Measurements from ENCODE around the gene RPL27A.

The RPL27A gene

DNA sequence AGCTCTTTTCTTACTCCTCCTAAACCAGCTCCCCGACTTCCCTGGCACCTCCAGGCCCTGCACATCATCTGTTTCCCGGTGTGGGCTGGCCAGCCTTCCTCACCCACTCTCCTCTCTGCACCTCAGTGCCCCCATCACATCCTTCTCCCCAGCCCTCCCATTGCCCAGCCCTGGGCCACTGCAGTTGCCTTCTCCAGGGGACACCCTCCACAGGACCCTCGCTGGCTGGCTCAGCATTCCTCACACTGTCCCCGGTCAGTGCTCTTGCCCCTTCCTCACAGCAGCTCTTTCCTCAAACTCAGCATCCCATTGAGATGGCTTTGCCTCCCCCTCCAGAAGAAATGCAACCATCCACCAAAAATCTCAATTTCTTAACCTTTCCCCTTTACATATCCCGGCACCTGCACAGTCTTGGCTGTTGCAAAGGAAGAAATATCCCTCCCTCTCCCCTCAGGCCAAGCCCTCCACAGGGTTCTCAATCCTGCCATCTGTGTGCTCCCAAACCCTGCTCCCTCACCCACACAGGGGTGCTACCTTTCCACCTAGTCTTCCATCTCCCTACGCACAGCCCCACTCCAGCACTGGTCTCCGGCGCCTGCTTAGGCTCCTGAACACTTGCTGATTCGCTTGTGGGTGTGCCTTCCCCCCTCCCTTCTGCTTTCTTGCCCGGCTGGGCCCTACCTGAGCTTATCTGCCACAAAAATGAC, 19.5 kb downstream of the RPL27A start:
- no peak for DNase-seq

DNA sequence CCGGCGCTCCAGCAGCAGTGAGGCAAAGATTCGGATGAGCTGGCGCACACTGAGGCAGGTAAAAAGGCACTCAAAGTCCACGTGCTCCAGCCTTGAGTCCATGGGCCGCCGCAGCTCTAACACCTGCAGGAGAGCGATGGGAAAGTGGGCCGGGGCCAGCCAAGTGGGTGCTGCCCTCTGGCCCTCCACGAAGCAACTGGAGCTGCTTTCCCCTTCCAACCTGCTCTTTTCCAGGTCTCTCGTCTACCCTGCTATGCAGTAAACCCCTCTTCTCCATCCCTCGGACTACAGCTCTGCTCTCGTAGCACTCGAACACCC, 20.0 kb downstream of the RPL27A start:
- no peak for DNase-seq

DNA sequence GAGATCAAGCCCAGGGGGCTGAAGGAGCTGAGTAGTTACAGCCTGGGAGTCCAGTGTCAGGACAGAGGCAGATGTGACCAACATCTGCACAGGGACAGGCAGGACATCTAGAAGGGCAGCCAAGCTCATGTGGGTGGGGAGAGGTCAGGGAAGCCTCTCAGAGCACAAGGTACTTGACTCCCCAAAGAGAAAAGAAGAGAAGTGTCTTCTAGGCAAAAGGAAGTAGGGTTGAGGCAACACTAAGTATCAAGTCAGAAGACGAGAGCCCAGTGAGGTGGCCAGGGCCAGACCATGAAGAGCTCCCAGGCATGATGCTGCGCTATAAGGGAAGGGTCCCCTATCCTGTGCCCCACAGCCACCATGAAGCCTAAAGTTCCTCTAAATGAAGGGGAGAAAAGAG, 21.5 kb downstream of the RPL27A start:
- no peak for DNase-seq

DNA sequence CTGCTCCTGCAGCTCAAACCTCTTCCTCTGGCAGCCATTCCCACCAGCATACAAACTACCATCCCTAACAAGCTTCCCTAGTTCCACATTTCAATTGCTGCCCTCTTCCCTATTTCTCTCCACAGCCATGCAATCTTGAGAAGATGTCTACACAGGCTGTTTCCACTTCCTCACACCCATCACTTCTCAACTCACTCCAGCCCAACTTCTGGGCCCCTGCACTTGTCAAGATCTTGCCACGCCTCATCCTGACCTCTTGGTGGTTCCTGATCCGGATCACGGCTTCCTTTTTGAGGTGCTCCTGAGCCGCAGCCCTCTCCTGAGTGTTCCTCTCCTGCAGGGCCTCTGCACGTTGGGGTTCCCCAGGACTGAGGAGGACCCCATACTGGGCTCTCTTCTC, 22.6 kb downstream of the RPL27A start:
- DNase-seq: no peak

DNA sequence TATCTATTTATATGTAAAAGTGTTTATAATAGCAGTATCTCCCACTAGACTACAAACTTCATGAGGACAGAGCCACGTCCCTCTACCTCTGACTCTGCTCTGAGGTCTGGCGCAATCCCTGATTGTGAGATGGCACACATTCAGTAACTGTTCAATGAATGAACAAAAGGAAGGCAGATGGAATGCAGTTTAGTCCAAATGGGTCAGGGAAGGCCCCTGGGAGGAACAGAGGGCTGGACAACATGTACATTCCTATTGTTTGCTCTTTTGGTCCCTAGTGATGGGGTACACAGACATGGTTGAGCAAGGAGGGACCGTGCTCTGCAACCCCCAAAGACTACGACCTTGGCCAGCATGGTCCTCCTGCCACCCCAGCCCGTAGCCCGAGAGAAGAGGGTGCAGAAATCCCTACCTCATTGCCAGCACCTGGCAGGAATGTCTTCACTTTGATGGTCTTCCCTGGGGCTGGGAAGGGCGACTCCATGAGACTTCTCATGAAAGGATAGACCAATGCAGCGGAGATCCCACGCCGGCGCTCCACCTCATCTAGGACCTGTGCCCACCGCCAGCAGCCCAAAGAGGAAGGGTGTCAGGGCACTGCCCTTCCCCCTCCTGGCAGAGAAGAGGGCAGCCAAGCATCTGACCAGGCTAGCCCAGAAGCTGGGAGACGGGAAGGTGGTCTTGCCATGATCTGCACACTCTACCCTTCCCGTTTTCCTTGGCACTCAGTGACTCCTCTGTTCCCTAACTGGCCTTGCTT, 24.3 kb downstream of the RPL27A start:
- DNase-seq: no peak

DNA sequence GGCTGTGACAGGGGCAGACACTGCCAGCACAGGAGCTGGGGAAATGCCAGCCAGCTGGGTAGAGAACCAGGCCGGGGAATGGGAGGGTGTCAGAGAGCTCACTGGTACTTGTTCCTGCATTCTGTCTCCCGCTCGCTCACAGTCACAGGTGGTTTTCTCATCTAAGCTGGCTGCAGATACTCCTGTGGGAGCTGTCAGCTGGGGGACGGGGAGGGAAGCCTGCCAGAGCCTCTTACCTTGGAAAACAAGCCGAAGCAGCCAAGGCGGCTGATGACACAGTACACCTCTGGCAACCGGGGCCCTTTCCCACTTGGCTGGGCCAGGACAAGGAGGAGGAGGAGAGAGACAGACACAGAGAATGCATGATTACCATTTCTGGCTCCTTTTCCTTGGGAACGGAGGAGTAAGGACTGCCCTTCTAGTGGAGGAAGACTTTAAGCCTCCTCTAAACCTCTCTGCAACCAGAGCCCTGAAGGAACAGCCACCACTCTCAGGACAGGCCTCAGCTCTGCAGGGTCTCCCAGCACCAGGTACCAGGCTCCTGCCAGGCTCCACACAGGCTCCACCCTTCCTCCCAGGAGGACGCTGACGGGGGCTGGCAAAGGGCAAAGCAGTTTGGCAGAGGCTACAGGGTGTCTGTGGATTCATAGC, 25.1 kb downstream of the RPL27A start:
- peak; percentile 67 for DNase-seq

DNA sequence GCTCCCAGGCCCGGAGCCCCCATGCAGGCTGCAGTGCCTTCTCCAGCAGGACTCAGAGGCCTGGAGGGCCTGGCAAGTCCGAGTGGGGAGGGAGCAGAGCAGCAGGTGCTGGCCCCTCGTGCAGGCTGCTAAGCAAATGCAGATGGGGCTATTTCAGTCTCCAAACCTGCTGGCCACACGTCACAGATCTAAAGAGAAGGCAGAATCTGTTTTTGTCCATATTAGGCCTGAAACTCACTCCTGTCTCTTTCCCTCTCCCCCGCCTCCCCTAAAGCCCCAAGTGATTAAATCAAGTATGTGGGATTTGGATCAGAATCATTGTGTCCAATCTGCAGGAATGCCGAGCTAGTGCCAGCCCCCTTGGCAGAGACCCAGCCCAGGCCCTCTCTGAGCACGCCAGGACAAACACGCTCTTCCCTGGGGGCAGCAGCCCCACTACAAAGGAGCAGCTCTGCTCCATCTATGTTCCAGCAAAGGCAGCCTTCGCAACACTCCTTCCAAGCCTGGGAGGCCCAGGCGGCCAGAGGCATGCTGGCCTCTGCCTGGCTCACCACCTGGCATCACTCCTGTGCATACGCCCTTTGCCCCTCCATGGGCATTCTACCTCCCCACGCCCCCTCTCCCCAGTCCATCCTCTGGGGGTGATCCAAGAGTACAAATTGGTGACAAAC, 26.5 kb downstream of the RPL27A start:
- peak; percentile 99 for DNase-seq

DNA sequence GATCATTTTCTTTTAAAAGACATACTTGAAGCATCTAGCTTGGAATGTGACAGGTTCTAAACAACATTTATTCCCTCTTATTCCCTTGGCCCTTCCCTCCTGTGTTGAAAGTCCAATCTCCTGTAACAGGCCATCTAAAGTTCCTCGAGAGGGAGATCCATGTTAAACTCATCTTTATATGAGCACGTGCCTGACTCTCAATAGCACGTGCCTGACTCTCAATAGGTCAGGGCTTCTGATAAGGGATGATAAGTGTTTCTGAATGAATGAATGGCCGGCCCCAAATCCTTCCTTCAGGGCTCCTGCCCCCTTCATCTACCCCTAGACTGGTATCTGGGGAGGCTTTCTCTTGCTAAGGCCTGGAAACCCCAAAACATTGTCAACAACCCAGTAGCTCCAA, 27.2 kb downstream of the RPL27A start:
- DNase-seq: no peak

DNA sequence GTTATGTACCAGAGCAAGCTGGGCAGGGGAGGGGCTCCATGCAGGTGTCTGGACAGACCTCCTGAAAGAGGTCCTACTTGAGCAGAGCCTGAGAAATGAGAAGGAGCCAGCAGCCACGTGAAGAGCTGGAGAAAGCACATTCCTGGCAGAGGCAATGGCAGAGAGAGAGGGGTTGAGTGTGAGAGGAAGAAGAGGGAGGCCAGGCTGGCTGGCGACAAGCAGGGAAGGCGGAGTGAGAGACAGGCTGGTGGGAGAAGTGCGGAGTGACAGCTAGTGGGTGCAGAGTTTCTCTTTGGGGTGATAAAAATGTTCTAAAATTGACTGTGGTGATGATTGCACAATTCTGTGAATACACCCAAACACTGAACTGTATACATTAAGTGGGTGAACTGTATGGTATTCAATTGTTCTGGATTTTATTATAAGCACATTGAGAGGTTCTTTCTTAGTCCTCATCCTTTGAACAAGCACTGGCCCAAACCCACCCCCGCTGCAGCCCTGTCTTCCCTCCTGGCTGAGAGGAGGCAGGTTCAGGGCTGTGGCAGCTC, 29.4 kb downstream of the RPL27A start:
- no peak for DNase-seq

DNA sequence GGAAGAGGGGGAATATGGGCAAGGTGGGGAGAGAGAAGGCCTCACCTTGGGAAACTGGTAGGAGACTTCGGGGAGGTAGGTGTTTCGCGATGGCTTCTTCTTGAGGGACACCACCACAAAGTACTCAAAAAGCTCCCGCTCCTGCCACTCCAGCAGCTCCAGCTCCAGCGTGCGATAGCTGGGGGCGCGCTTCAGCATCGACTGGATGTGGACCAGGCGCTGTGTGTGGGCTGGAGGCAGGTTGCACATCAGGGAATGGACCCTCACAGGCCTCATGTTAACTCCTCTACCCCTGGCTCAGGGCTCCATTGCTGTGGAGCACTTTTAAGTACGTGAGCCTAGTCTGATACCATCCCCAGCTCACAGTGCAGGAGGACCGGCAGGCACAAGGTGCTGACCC, 29.9 kb downstream of the RPL27A start:
- DNase-seq: no peak

DNA sequence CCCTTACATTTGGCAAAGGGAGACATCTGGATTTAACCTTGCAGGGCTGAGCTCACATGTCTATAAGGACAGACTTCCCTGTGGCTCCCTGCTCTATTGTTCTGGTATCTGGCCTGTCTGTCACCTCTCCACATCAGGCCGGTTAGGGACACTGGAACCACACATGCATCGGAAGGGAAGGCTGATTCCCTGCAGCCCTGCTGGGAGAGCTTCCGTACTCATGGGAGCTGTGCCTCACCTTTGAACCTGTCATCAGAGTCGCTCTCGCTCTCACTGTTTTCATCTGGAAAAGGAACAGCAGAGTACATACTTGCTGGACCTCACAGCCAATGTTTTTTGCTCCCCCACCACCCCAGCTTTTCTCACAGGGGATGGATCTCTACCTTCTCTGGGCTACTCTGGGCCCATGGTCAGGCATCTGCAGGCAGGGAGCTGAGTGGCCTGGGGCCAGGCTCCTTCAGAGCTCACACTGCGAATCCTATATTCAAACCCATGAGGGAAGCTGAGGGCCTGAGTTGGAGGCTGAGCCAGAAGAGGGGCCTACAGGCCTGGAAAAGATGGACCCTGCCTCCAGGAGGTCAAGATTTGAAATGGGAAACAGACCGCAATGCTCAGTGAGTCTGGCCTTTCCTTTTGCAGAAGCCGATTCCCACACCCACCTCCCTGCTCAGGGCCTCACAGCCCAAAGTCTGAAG, 31.3 kb downstream of the RPL27A start:
- DNase-seq: no peak

DNA sequence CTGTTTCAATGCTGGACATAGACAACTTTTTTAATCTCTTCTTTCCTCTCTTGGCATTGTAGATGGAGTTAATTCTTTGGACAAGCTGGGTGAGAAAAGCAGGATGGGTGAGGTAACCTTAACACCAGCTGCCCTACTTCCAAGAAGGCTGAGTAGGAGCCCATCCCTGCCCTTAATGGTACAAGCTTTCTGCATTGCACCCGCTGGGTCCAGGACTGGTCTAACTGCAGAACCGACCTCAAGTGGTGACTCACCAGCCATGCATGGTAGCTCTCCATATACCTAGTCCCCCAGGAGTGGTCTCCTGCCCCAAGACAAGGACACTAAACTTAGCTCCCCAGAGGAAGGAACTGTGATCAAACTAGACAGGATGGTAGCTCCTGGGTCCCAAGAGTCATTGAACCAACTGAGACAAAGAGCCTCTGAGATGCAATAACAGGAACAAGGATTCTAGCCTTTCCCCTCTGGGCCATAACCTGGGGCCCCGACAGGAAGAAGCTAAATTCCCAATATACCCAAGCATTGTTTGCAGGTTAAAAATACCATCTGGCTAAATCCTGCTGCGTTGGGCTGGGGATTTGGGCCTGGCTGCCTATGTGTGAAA, 32.1 kb downstream of the RPL27A start:
- no peak for DNase-seq

DNA sequence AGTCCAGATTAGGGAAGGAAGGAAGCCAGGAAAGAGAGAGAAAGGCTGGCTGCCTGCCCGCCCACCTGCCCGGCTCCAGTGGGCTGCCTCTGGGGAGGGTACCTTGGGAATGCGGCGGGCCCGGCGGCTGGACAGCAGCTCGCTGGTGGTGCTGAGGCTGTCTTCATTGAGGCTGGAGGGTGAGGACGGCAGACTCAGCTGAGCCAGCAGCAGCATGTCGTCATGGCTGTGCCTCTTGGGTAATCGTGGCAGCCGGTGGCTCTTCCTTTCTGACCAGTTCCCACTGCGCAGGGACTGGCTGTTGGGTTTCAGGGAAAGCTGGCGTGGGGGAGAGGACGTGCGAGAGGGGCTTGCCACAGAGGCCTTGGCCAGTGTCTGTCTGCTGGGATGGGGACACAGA, 32.9 kb downstream of the RPL27A start:
- DNase-seq: no peak

DNA sequence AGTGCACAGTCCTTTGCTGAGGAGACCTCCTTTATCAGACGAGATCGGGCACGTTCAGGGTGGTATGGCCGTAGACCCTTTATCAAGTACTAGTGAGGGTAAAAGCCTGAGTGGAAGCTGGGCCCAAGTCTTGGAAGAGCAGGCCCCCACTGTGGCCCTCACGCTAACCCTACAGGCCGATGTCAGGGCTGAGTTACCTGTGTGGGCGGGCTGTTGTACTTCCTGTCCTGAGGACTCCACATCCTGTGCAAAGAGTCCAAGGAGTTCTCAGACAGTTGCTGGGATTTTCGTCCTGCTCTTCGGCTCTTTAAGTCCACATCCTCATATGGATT, 34.9 kb downstream of the RPL27A start:
- no peak for DNase-seq

DNA sequence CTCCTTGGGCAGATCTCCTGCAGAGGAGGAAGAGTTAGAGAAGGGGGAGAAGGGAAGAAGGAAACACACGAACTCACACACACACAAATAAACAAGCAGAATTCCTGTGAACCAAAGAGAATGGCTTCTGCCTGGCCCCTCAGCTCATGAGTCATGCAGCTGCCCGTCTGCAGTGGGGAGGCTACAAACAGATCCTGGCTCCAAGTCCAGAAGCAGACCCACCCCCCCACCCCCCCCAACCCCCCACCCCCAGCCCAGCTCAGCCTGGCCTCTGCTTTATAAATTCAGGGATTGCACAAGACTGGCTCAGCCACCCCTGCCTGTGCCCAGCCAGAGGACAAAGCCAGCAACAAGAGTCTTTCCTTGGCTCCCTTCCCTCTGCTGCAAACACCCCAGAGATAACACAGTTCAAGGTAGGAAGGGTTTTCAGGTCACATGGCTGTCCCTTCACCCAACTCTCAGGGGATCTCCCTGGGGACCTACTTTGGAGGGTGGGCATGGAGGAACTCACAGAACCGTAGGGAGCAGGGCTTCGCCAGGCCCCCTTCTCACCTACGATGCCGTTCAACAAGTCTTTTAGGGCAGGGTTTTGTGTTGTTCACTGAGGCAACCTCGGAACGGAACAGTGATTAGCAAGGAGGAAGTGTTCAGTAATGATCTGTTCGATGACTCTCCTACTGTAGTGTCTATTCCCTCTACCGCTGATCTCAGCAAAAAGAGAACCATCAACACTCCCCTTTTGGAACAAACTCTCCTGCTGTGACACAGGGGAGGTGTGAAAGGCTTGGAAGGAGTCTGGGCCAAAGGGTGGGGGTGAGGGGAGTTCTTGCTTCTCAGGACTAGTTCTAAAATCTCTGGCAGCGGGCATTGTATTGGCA, 35.5 kb downstream of the RPL27A start:
- peak; percentile 95 for DNase-seq

DNA sequence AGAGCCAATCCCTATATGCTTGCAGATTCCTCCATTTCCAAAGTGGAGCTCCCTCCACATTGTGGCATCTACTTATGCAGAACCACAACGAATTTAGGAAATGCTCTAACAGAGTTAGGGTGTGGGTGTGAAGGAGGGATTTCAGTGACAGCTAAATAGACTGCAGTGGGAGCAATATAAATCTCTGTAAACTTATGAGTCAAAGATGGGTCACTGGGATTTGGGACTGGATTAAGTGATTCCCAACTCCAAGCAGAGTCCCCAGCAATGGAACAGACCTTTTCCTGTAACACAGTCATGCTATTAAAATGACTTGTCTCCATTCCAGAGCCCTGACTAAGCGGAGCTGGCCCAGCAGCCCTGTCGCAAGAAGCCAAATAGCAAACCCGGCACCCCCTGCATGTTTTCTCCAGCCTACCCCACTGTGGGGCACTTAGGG, 36.6 kb downstream of the RPL27A start:
- DNase-seq: peak; percentile 98

DNA sequence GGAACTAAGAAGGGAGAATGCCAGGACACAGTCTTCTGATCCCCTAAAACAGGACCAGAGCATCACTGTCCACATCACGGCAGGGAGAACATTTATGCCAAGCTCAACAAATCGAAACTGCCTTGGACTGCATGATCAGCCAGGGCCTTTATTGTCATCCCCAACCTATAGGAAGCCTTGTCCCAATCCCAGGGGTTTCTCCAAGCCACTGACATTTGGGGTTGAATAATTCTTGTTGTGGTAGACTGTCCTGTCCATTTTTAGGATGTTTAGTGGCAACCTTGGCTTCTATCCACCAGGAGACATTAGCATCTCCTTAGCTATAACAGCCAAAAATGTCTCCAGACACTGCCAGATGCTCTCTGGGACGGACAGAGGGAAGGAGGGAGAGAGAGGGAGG, 37.1 kb downstream of the RPL27A start:
- peak; percentile 80 for DNase-seq

DNA sequence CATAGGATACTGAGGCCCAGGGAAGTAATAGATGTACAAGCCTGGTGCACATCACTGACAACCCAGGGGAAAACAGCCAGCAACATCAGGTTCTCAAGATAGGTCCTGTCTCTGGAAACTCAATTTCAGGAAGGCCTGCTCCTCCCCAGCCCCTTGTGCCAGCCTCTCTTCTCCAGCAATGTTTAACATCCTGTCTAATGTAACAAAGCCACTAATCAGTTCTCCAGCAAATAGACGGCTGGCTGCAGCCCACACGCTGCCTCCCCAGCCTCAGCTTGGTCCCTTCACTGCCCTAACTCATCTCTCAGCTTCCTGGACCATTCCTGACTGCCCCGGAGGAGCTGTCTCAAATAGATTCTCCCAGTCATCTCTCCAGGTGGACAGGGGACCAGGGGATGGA, 37.8 kb downstream of the RPL27A start:
- DNase-seq: peak; percentile 22

DNA sequence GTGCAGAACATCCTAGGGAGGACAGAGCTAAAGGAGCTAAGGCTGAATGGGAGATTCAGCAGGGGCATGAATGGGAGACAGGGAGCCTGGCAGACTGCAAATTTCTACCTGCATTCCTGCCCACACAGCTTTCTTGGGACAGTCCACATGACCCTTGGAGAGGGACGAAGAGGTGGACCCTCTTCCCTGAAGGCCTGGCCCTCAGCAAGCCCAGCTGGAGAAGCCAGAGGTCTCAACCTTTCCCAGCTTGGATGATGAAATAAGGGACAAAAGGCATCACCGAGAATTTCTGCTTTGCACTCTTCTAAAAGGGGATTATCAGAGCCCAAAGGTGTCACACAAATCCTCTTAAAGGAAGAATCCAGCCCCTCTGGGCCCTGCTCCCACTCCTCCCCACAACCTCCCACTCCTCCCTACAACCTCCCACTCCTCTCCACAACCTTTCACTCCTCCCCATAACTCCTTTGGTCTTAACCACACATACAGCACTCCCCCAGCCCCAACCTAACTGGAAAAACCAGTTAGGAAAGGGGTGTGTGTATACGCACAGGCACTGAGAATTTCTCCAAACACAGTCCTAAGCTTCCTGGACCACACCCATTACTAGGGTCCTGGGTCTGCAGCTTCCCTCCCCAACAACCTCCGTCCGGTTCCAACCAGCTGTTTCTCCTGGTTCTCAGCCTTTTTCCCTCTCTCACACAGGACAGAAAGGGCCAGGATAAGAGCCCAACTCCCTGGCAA, 38.4 kb downstream of the RPL27A start:
- DNase-seq: no peak

DNA sequence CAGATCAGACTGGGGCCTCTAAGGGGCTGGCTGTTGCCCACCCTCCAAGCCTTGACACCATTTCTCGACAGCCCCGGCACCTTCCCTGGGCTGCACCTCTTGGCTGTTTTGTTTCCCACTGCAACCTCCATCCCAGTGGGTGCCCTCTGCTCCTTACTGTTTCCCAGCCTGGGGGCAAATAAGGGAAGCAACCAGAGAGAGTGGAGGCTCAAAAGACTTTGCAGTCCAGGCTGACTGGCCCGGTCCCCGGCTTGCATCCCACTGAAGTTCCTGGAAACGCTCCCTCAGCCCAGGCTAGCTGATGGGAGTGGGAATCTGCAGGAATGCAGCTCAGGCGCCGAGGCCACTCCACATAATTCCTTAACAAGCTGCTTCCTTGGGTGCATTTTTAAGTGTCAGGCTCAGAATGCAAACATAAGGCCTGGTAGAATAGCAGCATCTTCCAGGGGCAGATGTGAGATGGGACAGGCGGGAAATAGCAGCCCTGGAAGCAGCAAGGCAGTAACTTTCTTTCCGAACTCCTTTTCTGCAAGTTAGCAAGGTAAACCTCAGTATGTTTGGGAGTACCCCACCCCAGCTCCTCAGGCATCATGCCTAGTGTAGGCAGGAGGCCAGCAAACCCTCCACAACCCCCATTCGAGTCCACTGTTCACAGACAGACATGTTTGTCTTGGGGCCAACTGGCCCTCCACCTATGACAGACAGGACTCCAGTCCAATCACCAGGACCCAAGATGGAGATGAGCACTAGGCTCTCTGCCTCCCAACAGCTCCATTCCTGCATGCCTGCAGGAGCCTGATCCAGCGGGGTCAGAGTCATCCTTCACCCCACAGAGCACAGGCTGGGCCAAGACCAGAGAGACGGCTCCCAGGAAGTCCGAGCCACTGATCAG, 39.3 kb downstream of the RPL27A start:
- DNase-seq: peak; percentile 82
